GM12878 (cell line): ENCODE results near the gene SCNN1A. TPM values are rescaled to one million over a fixed set of nuclear protein-coding genes. Genes with fewer than 3 reads are reported as not detected.

Experiments used
- ATAC-seq: fragments of 200-7000 bp; cut with Tn5 transposase; 3 replicates; pipeline ENCODE4 v1.9.1; 2020; ENCODE audit warnings: mild to moderate bottlenecking, moderate library complexity
- BruUV-seq: library from RNA; stranded (reverse); fragments of 400-500 nt; replicated peaks from 2 replicates; lab custom pipeline; 2021; lab: Mats Ljungman, UMichigan
- CTCF ChIA-PET: fragments of 300-600 bp; sonication (Branson Sonifier 250); formaldehyde crosslinking; extraction: SDS; loops from one replicate; lab custom pipeline; 2021; ENCODE audit warnings: inconsistent platforms; lab: Yijun Ruan, JAX
- POLR2A ChIA-PET: fragments of 350-600 bp; formaldehyde crosslinking; extraction: SDS; loops from one replicate; lab custom pipeline; 2021; ENCODE audit warnings: inconsistent platforms; lab: Charles Lee
- RAD21 ChIA-PET: fragments of 300-600 bp; sonication (Branson Sonifier 250); formaldehyde crosslinking; loops from one replicate; lab custom pipeline; 2023; ENCODE audit warnings: antibody characterized with exemption; ENCODE audit not compliant: unreplicated experiment; lab: Charles Lee
- SMC1A ChIA-PET: fragments of 300-600 bp; sonication (Branson Sonifier 250); formaldehyde crosslinking; loops from one replicate; lab custom pipeline; 2023; ENCODE audit not compliant: unreplicated experiment, uncharacterized antibody; lab: Charles Lee
- DNase-seq: peaks from one replicate; pipeline ENCODE4 v3.0.0-alpha.2; 2011; ENCODE audit warnings: low read depth, low spot score
- FAIRE-seq: peaks from 3 replicates; lab custom pipeline; 2011; peaks lifted over from hg19 to GRCh38; lab: Jason Lieb, UNC
- H2AFZ ChIP-seq: 2 replicates; pipeline ENCODE4 v1.6.0; 2011; ENCODE audit warnings: low read depth, low read length, control low read depth; ENCODE audit not compliant: control insufficient read depth
- H3K27ac ChIP-seq: 2 replicates; pipeline ENCODE4 v1.5.1; 2011; ENCODE audit warnings: control low read depth; ENCODE audit not compliant: control insufficient read depth, insufficient read depth
- H3K27me3 ChIP-seq, 2 experiments: replicated peaks in 1 of 2; 2 replicates each; pipeline versions ENCODE4 v1.6.0 to v1.6.1; 2011; ENCODE audit warnings: low read length in 1 of 2; ENCODE audit not compliant: control insufficient read depth in 2 of 2, insufficient read depth in 2 of 2
- H3K36me3 ChIP-seq, 2 experiments: 2 replicates each; pipeline ENCODE4 v1.5.1; 2011; ENCODE audit warnings: low read length in 1 of 2; ENCODE audit not compliant: control insufficient read depth in 2 of 2, insufficient read depth in 2 of 2
- H3K4me1 ChIP-seq: 2 replicates; pipeline ENCODE4 v1.6.1; 2011; ENCODE audit warnings: mild to moderate bottlenecking, low read length, moderate library complexity, mixed read lengths; ENCODE audit not compliant: control insufficient read depth, insufficient read depth
- H3K4me2 ChIP-seq: 2 replicates; pipeline ENCODE4 v1.6.0; 2011; ENCODE audit warnings: control low read depth; ENCODE audit not compliant: control insufficient read depth, insufficient read depth
- H3K4me3 ChIP-seq: fragments of 200-600 bp; sonication (generic); 2 replicates; pipeline ENCODE4 v1.5.1; 2016
- H3K79me2 ChIP-seq: 2 replicates; pipeline ENCODE4 v1.6.0; 2011; ENCODE audit warnings: low read length; ENCODE audit not compliant: control insufficient read depth, insufficient read depth
- H3K9ac ChIP-seq: 2 replicates; pipeline ENCODE4 v1.8.0; 2011; ENCODE audit warnings: low read length, control low read depth, mixed read lengths; ENCODE audit not compliant: control insufficient read depth, insufficient read depth
- H3K9me3 ChIP-seq: replicated peaks from 3 replicates; pipeline ENCODE4 v1.5.1; 2011; ENCODE audit warnings: mild to moderate bottlenecking, low read length; ENCODE audit not compliant: control insufficient read depth, insufficient read depth
- H4K20me1 ChIP-seq: 2 replicates; pipeline ENCODE4 v1.6.0; 2011; ENCODE audit not compliant: control insufficient read depth, insufficient read depth
- ATF7 ChIP-seq: fragments of 450-650 bp; IDR thresholded peaks from 2 replicates; pipeline ENCODE4 v1.6.1; 2016; ENCODE audit warnings: low read depth, mild to moderate bottlenecking
- CHD1 ChIP-seq: IDR thresholded peaks from 2 replicates; pipeline ENCODE4 v1.6.1; 2012; ENCODE audit warnings: low read depth, low read length, improper control_type of control experiment
- CHD4 ChIP-seq: fragments of 200-600 bp; sonication (generic); IDR thresholded peaks from 2 replicates; pipeline ENCODE4 v1.6.1; 2016; ENCODE audit warnings: mild to moderate bottlenecking
- CTCF ChIP-seq, 3 experiments: IDR thresholded peaks in 2 of 3; conservative IDR thresholded peaks in 1 of 3; 2 replicates each; pipeline ENCODE4 v1.5.1; 2011; ENCODE audit warnings: low read depth in 3 of 3, low read length in 3 of 3, mild to moderate bottlenecking in 3 of 3, control low read depth in 2 of 3, moderate library complexity in 2 of 3, inconsistent platforms in 1 of 3, mixed read lengths in 1 of 3; ENCODE audit not compliant: control insufficient read depth in 2 of 3, insufficient read depth in 1 of 3; ENCODE audit errors: extremely low read depth in 1 of 3
- EZH2 ChIP-seq: IDR thresholded peaks from 2 replicates; pipeline ENCODE4 v1.6.1; 2012; ENCODE audit warnings: low read depth, mild to moderate bottlenecking, control low read depth, inconsistent platforms, low read length, borderline replicate concordance; ENCODE audit not compliant: control insufficient read depth
- HDAC6 ChIP-seq: fragments of 200-600 bp; sonication (generic); IDR thresholded peaks from one replicate; pipeline ENCODE4 v1.8.0; 2017; ENCODE audit warnings: antibody characterized with exemption; ENCODE audit not compliant: unreplicated experiment
- HSF1 ChIP-seq: fragments of 150-350 bp; IDR thresholded peaks from 2 replicates; pipeline ENCODE4 v1.6.1; 2014; ENCODE audit warnings: mild to moderate bottlenecking, low read depth, low read length
- IRF3 ChIP-seq: fragments of 450-650 bp; IDR thresholded peaks from 2 replicates; pipeline ENCODE4 v1.6.1; 2014; ENCODE audit warnings: mild to moderate bottlenecking
- KAT2A ChIP-seq: conservative IDR thresholded peaks from 2 replicates; pipeline ENCODE4 v1.6.1; 2011; ENCODE audit warnings: low read depth, low read length; ENCODE audit not compliant: control insufficient read depth
- MAX ChIP-seq: IDR thresholded peaks from 2 replicates; pipeline ENCODE4 v1.6.1; 2012; ENCODE audit warnings: low read depth, low read length, improper control_type of control experiment
- POLR2AphosphoS2 ChIP-seq: IDR thresholded peaks from 2 replicates; pipeline ENCODE4 v1.6.1; 2011; ENCODE audit warnings: low read depth, mild to moderate bottlenecking, low read length, improper control_type of control experiment, moderate library complexity
- RBBP5 ChIP-seq: fragments of 200-600 bp; sonication (generic); conservative IDR thresholded peaks from 2 replicates; pipeline ENCODE4 v1.6.1; 2016
- RELA ChIP-seq: fragments of 450-650 bp; IDR thresholded peaks from 2 replicates; pipeline ENCODE4 v1.8.0; 2014; ENCODE audit warnings: borderline replicate concordance; ENCODE audit not compliant: partially characterized antibody
- USF2 ChIP-seq: IDR thresholded peaks from 2 replicates; pipeline ENCODE4 v1.6.1; 2011; ENCODE audit warnings: low read depth, low read length, improper control_type of control experiment, borderline replicate concordance
- WGBS: methylation state at CpG from one replicate; pipeline ENCODE4 v1.1.6; 2016; ENCODE audit warnings: low lambda C conversion rate; ENCODE audit not compliant: insufficient replicate concordance, insufficient coverage; ENCODE audit errors: missing lambda C conversion rate; 5-methylcytosine and 5-hydroxymethylcytosine counted together
- in situ Hi-C: fragments of 300-500 bp; cut with MboI; formaldehyde crosslinking; loops from 9 replicates; pipeline ENCODE4 v1.14.3; 2018; ENCODE audit warnings: mixed read lengths
- intact Hi-C: fragments of 100-400 bp; cut with micrococcal nuclease; formaldehyde crosslinking; loops from one replicate; pipeline ENCODE4 v1.14.2; 2022; ENCODE audit not compliant: unreplicated experiment
- polyA plus RNA-seq, 11 experiments: library from polyadenylated mRNA; depleted of rRNA in 4 of 11; unstranded in 6 of 11; stranded (reverse) in 5 of 11; fragments of >200 nt; fragmentation: Nextera tagmentation in 4 of 11; fragmentation: Illumina TruSeq in 1 of 11; extraction: Ambion mirVana in 4 of 11; extraction: Trizol in 1 of 11; gene quantifications; 1 replicate in 1 of 11; 2 replicates in 10 of 11; pipeline versions ENCODE4 v1.2.1 to v1.2.3, GENCODE V29; 2011 to 2016; ENCODE audit warnings: inconsistent platforms in 2 of 11, missing spikeins in 2 of 11, low read depth in 1 of 11
- total RNA-seq, 4 experiments: library from RNA; depleted of rRNA in 3 of 4; stranded (reverse); fragments of >200 nt in 3 of 4; fragmentation: Illumina TruSeq in 1 of 4; extraction: Trizol in 1 of 4; gene quantifications; 2 replicates each; pipeline versions ENCODE4 v1.2.1 to v1.2.3, GENCODE V29; 2013 to 2021

Gene SCNN1A
- total and polyA plus RNA-seq, 10 of the 15 experiments (the other 5 are each of a cell fraction or from before 2014, with no cell fraction given): 0.14 to 0.69 TPM; not detected in 8

- FAIRE-seq: no peak
- no peak overlapping the region for H3K4me2 ChIP-seq
These were observed 28.4 kb downstream of the SCNN1A start for GRCh38 chr12:6346942-6347341.

More at GRCh38 chr12:6346942-6347341, 28.4 kb downstream of the SCNN1A start:
- H4K20me1 ChIP-seq: no peaks in the 10 kb centered on the region
- no peak overlapping the region for H3K9ac ChIP-seq
- intact Hi-C loops (no loop called here), in situ Hi-C loops (no loop called here)
- SMC1A ChIA-PET: no interaction called here
- TF ChIP-seq EZH2 (no peak), USF2 (no peak), CTCF (IDR thresholded peaks at IDR 0.05 in 2 of 3, conservative IDR thresholded peaks at IDR 0.05 in 1 of 3; ENCODE audit: control insufficient read depth in 2 of 3, extremely low read depth in 1 of 3, insufficient read depth in 1 of 3, low read depth in 3 of 3, low read length in 3 of 3) (no peak), HSF1 (no peak), RELA (no peak), CHD1 (no peak), CHD4 (no peak), HDAC6 (no peak), POLR2AphosphoS2 (no peak), IRF3 (no peak), ATF7 (no peak), KAT2A (no peak), RBBP5 (no peak), MAX (no peak)
- no TSS peak for BruUV-seq
- no peak overlapping the region for H2AFZ ChIP-seq
- H3K27me3 ChIP-seq: peaks cover 3 to 7% of the 10 kb centered on the region in 2 experiments; a peak in 3 of 4 replicates
- no peak overlapping the region for H3K4me3 ChIP-seq
- H3K9me3 ChIP-seq: no peaks in the 10 kb centered on the region; the same call in 2 of the 3 replicates
- peak; percentile 17; the same call in 1 of the 3 replicates for ATAC-seq
- H3K79me2 ChIP-seq: peaks cover 3% of the 10 kb centered on the region
- 58% methylated on average over 8 of the region's 8 CpGs for WGBS
- RAD21 ChIA-PET: interaction anchor here (1.3 kb wide), 1 partner anchor 24 kb away, joined by 3 read pairs; no protein-coding TSS in a partner anchor
- H3K27ac ChIP-seq: no peak overlapping the region
- CTCF ChIA-PET: no interaction called here
- H3K4me1 ChIP-seq: peaks cover 6% of the 10 kb centered on the region
- POLR2A ChIA-PET: no interaction called here
- H3K36me3 ChIP-seq: no peaks in the 10 kb centered on the region
- no peak for DNase-seq
